Measurements from ENCODE around the gene IL23R. TPM values are rescaled to one million over a fixed set of nuclear protein-coding genes. Genes with fewer than 3 reads are reported as not detected.

IL23R gene
- total RNA-seq: not detected
- polyA plus RNA-seq (2013, experiment 1 of 2): not detected
- polyA plus RNA-seq (2013, experiment 2 of 2): not detected
- long read RNA-seq, experiment 1: 0 reads
- long read RNA-seq, experiment 2: 0 reads
- long read RNA-seq, experiment 3: 0 reads
- long read RNA-seq, experiment 4: 0 reads

- no peaks in the 10 kb centered on the region for H3K4me1 Mint-ChIP-seq
Observed at GRCh38 chr1:67166196-67166595, at the start of gene IL23R. Gene IL23R (plus strand): TSS chr1:67166454. CDS start chr1:67168121, 1,667 bp downstream.

GRCh38 chr1:67118191-67118590 lies 48.1 kb upstream of the IL23R start:
- DNase-seq: no peak
- Mint-ChIP-seq H3K27ac (no peak overlapping the region), H3K36me3 (ENCODE audit: low read depth) (no peaks in the 10 kb centered on the region), H3K4me1 (no peaks in the 10 kb centered on the region), H3K27me3 (ENCODE audit: insufficient read depth) (no peaks in the 10 kb centered on the region), H3K9me3 (no peaks in the 10 kb centered on the region), H3K4me3 (no peak overlapping the region)
- H3K4me1 ChIP-seq (ENCODE audit: control insufficient read depth, insufficient read depth, low read length): no peaks in the 10 kb centered on the region
- H3K9me3 ChIP-seq (ENCODE audit: control insufficient read depth, low read length): peaks cover 8% of the 10 kb centered on the region
- no peak overlapping the region for H3K27ac ChIP-seq (ENCODE audit: low read depth, low read length)
- no peak for TF ChIP-seq CTCF (conservative IDR thresholded peaks at IDR 0.05)
- H3K9ac ChIP-seq (ENCODE audit: extremely low read depth, low read length, poor library complexity, severe bottlenecking): no peak overlapping the region
- no peak overlapping the region for H3K4me3 ChIP-seq (ENCODE audit: low read length)
- H3K27me3 ChIP-seq (ENCODE audit: control insufficient read depth, insufficient read depth, low read length, poor library complexity, severe bottlenecking): peaks cover 13% of the 10 kb centered on the region
- H3K36me3 ChIP-seq (ENCODE audit: control insufficient read depth, insufficient read depth, low read length): no peaks in the 10 kb centered on the region

More at GRCh38 chr1:67166196-67166595, at the start of gene IL23R:
- no peak within 1 kb of the TSS for H3K4me3 ChIP-seq (ENCODE audit: low read length)
- DNase-seq: no peak
- no peaks in the 10 kb centered on the region for H3K36me3 ChIP-seq (ENCODE audit: control insufficient read depth, insufficient read depth, low read length)
- Mint-ChIP-seq H3K27ac (no peak within 1 kb of the TSS), H3K27me3 (ENCODE audit: insufficient read depth) (no peaks in the 10 kb centered on the region), H3K4me3 (no peak within 1 kb of the TSS), H3K9me3 (no peaks in the 10 kb centered on the region), H3K36me3 (ENCODE audit: low read depth) (no peaks in the 10 kb centered on the region)
- H3K27me3 ChIP-seq (ENCODE audit: control insufficient read depth, insufficient read depth, low read length, poor library complexity, severe bottlenecking): no peaks in the 10 kb centered on the region
- no peaks in the 10 kb centered on the region for H3K9me3 ChIP-seq (ENCODE audit: control insufficient read depth, low read length)
- H3K4me1 ChIP-seq (ENCODE audit: control insufficient read depth, insufficient read depth, low read length): no peaks in the 10 kb centered on the region
- H3K27ac ChIP-seq (ENCODE audit: low read depth, low read length): no peak within 1 kb of the TSS
- no peak for TF ChIP-seq CTCF (conservative IDR thresholded peaks at IDR 0.05)
- no peak within 1 kb of the TSS for H3K9ac ChIP-seq (ENCODE audit: extremely low read depth, low read length, poor library complexity, severe bottlenecking)
- 94 to 100% methylated on average over 3 to 4 of the region's 4 CpGs for WGBS, 2 experiments (ENCODE audit: insufficient coverage in 1 of 2, insufficient read length in 1 of 2)

GRCh38 chr1:67118646-67119045 lies 47.6 kb upstream of the IL23R start:
- no peaks in the 10 kb centered on the region for H3K36me3 Mint-ChIP-seq (ENCODE audit: low read depth)
- no peaks in the 10 kb centered on the region for H3K27me3 Mint-ChIP-seq (ENCODE audit: insufficient read depth)
- TF ChIP-seq CTCF (conservative IDR thresholded peaks at IDR 0.05): no peak
- 81 to 88% methylated on average over 2 to 3 of the region's 3 CpGs for WGBS, 2 experiments (ENCODE audit: insufficient coverage in 1 of 2, insufficient read length in 1 of 2)
- no peak overlapping the region for H3K27ac Mint-ChIP-seq
- no peak for DNase-seq
- Histone ChIP-seq H3K4me1 (ENCODE audit: control insufficient read depth, insufficient read depth, low read length) (no peaks in the 10 kb centered on the region), H3K27me3 (ENCODE audit: control insufficient read depth, insufficient read depth, low read length, poor library complexity, severe bottlenecking) (peaks cover 13% of the 10 kb centered on the region), H3K27ac (ENCODE audit: low read depth, low read length) (no peak overlapping the region), H3K9ac (ENCODE audit: extremely low read depth, low read length, poor library complexity, severe bottlenecking) (no peak overlapping the region), H3K4me3 (ENCODE audit: low read length) (no peak overlapping the region), H3K9me3 (ENCODE audit: control insufficient read depth, low read length) (peaks cover 8% of the 10 kb centered on the region), H3K36me3 (ENCODE audit: control insufficient read depth, insufficient read depth, low read length) (no peaks in the 10 kb centered on the region)
- no peaks in the 10 kb centered on the region for H3K4me1 Mint-ChIP-seq
- H3K4me3 Mint-ChIP-seq: no peak overlapping the region
- H3K9me3 Mint-ChIP-seq: no peaks in the 10 kb centered on the region
